Measurements from ENCODE around the gene CDH23.

- TF ChIP-seq CTCF (IDR thresholded peaks at IDR 0.05) = no peak
- TF ChIP-seq POLR2A (IDR thresholded peaks at IDR 0.05; ENCODE audit: low read depth) = no peak
These were observed 125.9 kb downstream of the CDH23 start for GRCh38 chr10:71522442-71523144.
